ENCODE measurements around the gene ZNF239. TPM values are rescaled to one million over a fixed set of nuclear protein-coding genes. Genes with fewer than 3 reads are reported as not detected.
"Not testable (repeated sequence)": the region's sequence is repeated elsewhere in the genome, so short reads cannot be mapped to it uniquely, and the experiment has no call there.

ZNF239 gene
- total and polyA plus RNA-seq, 2 of the 4 experiments (the other 2 are of a cell fraction) = 7.4 to 12.7 TPM

DNA sequence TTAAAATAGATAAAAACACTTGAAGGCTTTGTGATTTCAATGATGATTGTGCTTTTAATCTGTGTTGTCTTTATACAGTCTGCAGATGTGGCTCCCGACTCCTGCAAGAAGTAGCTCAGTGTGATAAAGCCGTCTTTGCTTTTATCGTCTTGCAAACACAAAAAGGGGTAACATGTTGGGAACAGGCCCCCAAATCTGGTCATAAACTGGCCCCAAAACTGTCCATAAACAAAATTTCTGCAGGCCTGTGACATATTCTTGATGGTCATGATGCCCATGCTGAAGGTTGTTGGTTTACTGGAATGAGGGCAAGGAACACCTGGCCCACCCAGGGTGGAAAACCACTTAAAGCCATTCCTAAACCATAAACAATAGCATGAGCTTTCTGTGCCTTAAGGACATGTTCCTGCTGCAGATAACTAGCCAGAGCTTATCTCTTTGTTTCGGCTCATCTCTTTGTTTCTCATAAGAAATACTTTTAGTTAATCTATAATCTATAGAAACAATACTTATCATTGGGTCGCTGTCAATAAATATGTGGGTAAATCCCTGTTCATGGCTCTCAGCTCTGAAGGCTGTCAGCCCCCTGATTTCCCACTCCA is 17.0 kb upstream of the ZNF239 start:
- H2BK5ac ChIP-seq (ENCODE audit: low read depth, low read length, poor library complexity, severe bottlenecking) = no peak overlapping the region
- H2AK9ac ChIP-seq (replicated peaks; ENCODE audit: low read depth, low read length, poor library complexity) = no peak overlapping the region
- H3K9me3 ChIP-seq (ENCODE audit: control insufficient read depth, insufficient read depth, low read length) = peaks cover 12% of the 10 kb centered on the region
- 95% methylated on average over 3 of the region's 5 CpGs; no CpG with 5 or more reads in 1 of the 2 experiments for WGBS, 2 experiments (ENCODE audit: extremely low coverage in 2 of 2, insufficient read length in 1 of 2)
- H4K91ac ChIP-seq (ENCODE audit: insufficient read depth, low read depth, low read length) = no peak overlapping the region
- no peak overlapping the region for H3K27ac ChIP-seq (ENCODE audit: insufficient read depth, low read length)
- H3K9me1 ChIP-seq (ENCODE audit: insufficient read depth, low read length) = no peaks in the 10 kb centered on the region
- in situ Hi-C loops (cut with MboI; ENCODE audit: low sequenced_read_pairs) (no loop called here), dilution Hi-C loops (cut with HindIII; ENCODE audit: low sequenced_read_pairs, unreplicated experiment) (no loop called here), intact Hi-C loops (cut with micrococcal nuclease) (no loop called here)
- CTCF ChIA-PET = no interaction called here
- no peak for TF ChIP-seq BHLHE40 (IDR thresholded peaks at IDR 0.05; ENCODE audit: low read depth, low read length)
- TF ChIP-seq MXI1 (IDR thresholded peaks at IDR 0.05; ENCODE audit: borderline replicate concordance, low read depth, low read length) = no peak
- TF ChIP-seq CEBPB (IDR thresholded peaks at IDR 0.05; ENCODE audit: low read depth, low read length) = no peak
- no peak for TF ChIP-seq RFX5 (IDR thresholded peaks at IDR 0.05; ENCODE audit: low read depth, low read length)
- no peak for TF ChIP-seq NFE2L2 (IDR thresholded peaks at IDR 0.05; ENCODE audit: low read depth, low read length)
- TF ChIP-seq MAFK (IDR thresholded peaks at IDR 0.05; ENCODE audit: low read depth, low read length) = no peak
- TF ChIP-seq CHD1 (IDR thresholded peaks at IDR 0.05; ENCODE audit: low read depth, low read length) = no peak
- TF ChIP-seq ELK1 (IDR thresholded peaks at IDR 0.05; ENCODE audit: borderline replicate concordance, low read depth, low read length) = no peak
- no peak for TF ChIP-seq MAZ (IDR thresholded peaks at IDR 0.05; ENCODE audit: borderline replicate concordance, low read depth, low read length)
- H3K4ac ChIP-seq (ENCODE audit: low read depth, low read length) = no peak overlapping the region
- no peak overlapping the region for H2BK15ac ChIP-seq (ENCODE audit: low read depth, low read length)
- no peak overlapping the region for H3K4me2 ChIP-seq (ENCODE audit: low read depth, low read length)
- H3K4me1 ChIP-seq (ENCODE audit: control insufficient read depth, insufficient read depth, low read length) = peaks cover 3% of the 10 kb centered on the region; the same call in 1 of the 2 replicates
- H2BK20ac ChIP-seq (ENCODE audit: low read depth, low read length) = no peak overlapping the region
- H3K56ac ChIP-seq (ENCODE audit: extremely low read depth, insufficient read depth, low read length) = no peak overlapping the region
- no peaks in the 10 kb centered on the region for H3K36me3 ChIP-seq (ENCODE audit: control insufficient read depth, insufficient read depth, low read length)
- no peaks in the 10 kb centered on the region for H3K79me1 ChIP-seq (ENCODE audit: low read depth in 1 of 2, low read length in 2 of 2)
- DNase-seq (no peak), ATAC-seq (ENCODE audit: low read depth) (no peak)
- BruUV-seq (replicated peaks) = no TSS peak
- peaks cover 3% of the 10 kb centered on the region for H3K27me3 ChIP-seq (ENCODE audit: control insufficient read depth, insufficient read depth, low read length)
- H3K23ac ChIP-seq (ENCODE audit: low read depth, low read length) = no peak overlapping the region
- H2AFZ ChIP-seq (replicated peaks; ENCODE audit: low read length, poor library complexity) = no peak overlapping the region
- no peak overlapping the region for H2AK5ac ChIP-seq (ENCODE audit: low read depth, low read length)
- no peak overlapping the region for H4K8ac ChIP-seq (ENCODE audit: low read depth in 2 of 2, low read length in 2 of 2)
- no peaks in the 10 kb centered on the region for H4K20me1 ChIP-seq (ENCODE audit: insufficient read depth, low read length)
- no peak overlapping the region for H2BK120ac ChIP-seq (ENCODE audit: low read depth, low read length)
- no peak overlapping the region for H4K5ac ChIP-seq (ENCODE audit: low read depth, low read length)
- no peak overlapping the region for H3K9ac ChIP-seq (ENCODE audit: low read depth, low read length)
- H3K18ac ChIP-seq (ENCODE audit: low read depth, low read length) = no peak overlapping the region
- POLR2A ChIA-PET (ENCODE audit: unreplicated experiment) = no interaction called here
- no peak overlapping the region for H3K14ac ChIP-seq (replicated peaks; ENCODE audit: low read depth, low read length)
- H3K4me3 ChIP-seq (ENCODE audit: insufficient read depth, low read depth, low read length) = no peak overlapping the region

- H3K27ac ChIP-seq (ENCODE audit: insufficient read depth, low read length); H4K5ac ChIP-seq (ENCODE audit: low read depth, low read length); BruUV-seq (replicated peaks); dilution Hi-C loops (cut with HindIII; ENCODE audit: low sequenced_read_pairs, unreplicated experiment); H2AK5ac ChIP-seq (ENCODE audit: low read depth, low read length); in situ Hi-C loops (cut with MboI; ENCODE audit: low sequenced_read_pairs); H3K36me3 ChIP-seq (ENCODE audit: control insufficient read depth, insufficient read depth, low read length); POLR2A ChIA-PET (ENCODE audit: unreplicated experiment); H3K27me3 ChIP-seq (ENCODE audit: control insufficient read depth, insufficient read depth, low read length); H2AFZ ChIP-seq (replicated peaks; ENCODE audit: low read length, poor library complexity); H3K18ac ChIP-seq (ENCODE audit: low read depth, low read length); H4K20me1 ChIP-seq (ENCODE audit: insufficient read depth, low read length); H3K56ac ChIP-seq (ENCODE audit: extremely low read depth, insufficient read depth, low read length); H3K4ac ChIP-seq (ENCODE audit: low read depth, low read length); H3K9me1 ChIP-seq (ENCODE audit: insufficient read depth, low read length); H3K4me2 ChIP-seq (ENCODE audit: low read depth, low read length); CTCF ChIA-PET; H2BK5ac ChIP-seq (ENCODE audit: low read depth, low read length, poor library complexity, severe bottlenecking); H2AK9ac ChIP-seq (replicated peaks; ENCODE audit: low read depth, low read length, poor library complexity); H3K23ac ChIP-seq (ENCODE audit: low read depth, low read length); H4K8ac ChIP-seq (ENCODE audit: low read depth in 2 of 2, low read length in 2 of 2); ATAC-seq (ENCODE audit: low read depth); H2BK20ac ChIP-seq (ENCODE audit: low read depth, low read length); H3K4me3 ChIP-seq (ENCODE audit: insufficient read depth, low read depth, low read length); H2BK120ac ChIP-seq (ENCODE audit: low read depth, low read length); H3K14ac ChIP-seq (replicated peaks; ENCODE audit: low read depth, low read length); H2BK15ac ChIP-seq (ENCODE audit: low read depth, low read length); DNase-seq; H3K9ac ChIP-seq (ENCODE audit: low read depth, low read length); H3K79me1 ChIP-seq (ENCODE audit: low read depth in 1 of 2, low read length in 2 of 2); H4K91ac ChIP-seq (ENCODE audit: insufficient read depth, low read depth, low read length); H3K4me1 ChIP-seq (ENCODE audit: control insufficient read depth, insufficient read depth, low read length); intact Hi-C loops (cut with micrococcal nuclease); H3K9me3 ChIP-seq (ENCODE audit: control insufficient read depth, insufficient read depth, low read length): not testable (repeated sequence)
- no CpG with 5 or more reads among the region's 3 CpGs for WGBS, 2 experiments (ENCODE audit: extremely low coverage in 2 of 2, insufficient read length in 1 of 2)
These were observed 12.3 kb upstream of the ZNF239 start for GRCh38 chr10:43586730-43587115.

Measured in IMR-90 (cell line).